ENCODE results near the gene FBXW7.

The FBXW7 gene

DNA sequence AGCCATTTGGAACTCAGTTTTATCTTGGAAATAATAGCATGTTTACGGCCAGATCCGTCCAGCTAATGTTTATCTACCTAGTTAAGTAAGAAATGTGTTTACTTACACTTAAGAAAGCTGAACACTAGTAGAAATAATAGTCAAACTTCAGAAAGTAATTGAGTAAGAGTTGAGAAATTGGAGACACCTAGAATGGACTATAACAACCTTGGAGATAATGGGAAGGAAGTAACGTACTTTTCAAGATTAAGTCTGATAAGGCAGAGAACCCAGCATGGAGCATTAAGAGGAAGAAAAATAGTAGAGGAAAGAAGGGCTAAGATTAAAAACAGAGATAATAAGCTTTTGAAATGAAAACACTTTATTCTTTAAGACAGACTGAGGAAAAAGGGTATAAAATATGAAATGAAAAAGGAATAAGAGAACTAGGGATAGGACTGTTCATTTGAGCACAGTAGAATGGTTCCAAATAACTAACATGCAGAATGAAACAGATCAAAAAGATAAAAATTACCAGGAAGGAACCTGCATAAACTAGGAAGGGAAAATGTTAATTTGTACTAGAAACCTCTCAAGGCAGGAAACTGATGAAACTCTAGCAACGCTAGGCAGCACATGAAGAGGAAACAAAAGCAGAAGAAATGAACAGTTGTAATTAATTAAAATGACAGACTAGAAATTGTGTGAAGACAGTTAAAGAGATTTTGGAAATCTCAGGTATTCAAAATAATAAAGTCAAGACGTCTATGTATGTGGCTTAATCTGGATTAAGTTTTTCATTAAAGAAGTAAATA, 71.7 kb downstream of the FBXW7 start:
- DNase-seq = peak; percentile 86

DNA sequence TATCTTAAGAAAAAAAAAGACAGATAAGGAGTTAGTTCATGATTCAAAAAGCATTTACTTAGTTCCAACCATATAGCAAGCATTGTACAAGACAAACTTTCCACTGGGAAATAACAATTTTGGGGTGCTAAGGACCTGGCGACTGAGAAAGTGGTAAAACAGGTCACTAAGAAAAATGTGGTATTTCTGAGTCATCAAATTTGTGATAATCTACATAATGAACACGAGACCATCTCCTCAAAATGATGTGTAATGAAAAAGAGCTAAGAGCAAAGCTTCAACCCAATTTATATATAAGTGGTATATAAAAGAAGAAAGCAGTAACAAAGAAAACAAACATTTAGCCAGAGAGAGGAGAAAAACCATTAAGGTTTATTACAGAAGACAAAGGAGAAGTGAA, 72.3 kb downstream of the FBXW7 start:
- no peak for DNase-seq

DNA sequence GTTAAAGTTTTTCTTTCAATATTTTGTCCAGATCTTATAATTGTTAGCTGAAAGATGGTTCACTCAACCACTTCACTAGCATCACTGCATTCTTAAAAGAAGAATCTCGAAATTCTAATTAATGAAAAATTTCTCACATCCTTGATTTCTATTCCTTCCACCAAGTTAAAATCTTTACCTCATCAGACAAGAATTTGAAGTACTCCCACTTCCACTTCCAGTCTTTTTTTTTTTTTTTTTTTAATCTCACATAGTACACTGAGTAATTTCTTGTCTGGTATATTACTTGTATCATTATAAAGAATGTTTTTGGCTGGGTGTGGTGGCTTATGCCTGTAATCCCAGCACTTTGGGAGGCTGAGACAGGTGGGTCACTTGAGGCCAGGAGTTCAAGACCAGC, 73.2 kb downstream of the FBXW7 start:
- no peak for DNase-seq

DNA sequence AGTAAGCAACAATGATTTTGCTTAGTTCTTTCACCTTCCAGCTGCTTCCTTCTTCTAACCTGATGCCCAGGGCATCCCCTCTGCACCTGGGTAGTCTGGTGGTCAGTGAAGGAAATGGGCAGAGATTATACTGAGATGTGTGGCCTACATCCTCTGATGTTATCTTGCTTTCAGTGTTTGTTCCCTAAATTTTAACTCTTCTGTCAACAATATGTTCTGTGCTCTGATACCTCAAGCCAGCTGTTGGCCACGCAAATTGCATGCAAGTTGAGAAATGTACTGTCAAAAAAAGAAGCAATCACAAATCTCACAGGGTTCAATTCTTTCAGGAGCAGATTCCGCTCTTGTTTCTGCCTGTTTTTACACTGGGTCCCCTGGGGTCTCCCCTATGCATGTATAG, 73.8 kb downstream of the FBXW7 start:
- peak; percentile 89 for DNase-seq

DNA sequence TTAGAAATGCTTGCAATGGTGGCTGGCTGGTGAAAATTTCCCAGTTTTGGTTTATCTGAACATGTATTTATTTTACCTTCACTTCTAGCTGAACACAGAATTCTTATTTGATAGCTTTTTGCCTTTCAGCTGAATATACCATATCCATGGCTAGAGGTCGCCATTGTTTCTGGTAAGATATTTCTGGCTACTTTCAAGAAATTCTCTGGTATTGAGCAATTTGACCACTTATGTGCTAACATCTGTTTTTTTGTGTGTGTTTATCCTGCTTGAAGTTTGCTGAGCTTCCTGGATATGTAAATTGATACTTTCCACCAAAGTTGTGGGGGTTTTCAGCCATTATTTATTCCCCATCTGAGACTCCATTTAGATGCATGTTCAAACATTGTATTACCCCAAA, 75.4 kb downstream of the FBXW7 start:
- peak; percentile 79 for DNase-seq

DNA sequence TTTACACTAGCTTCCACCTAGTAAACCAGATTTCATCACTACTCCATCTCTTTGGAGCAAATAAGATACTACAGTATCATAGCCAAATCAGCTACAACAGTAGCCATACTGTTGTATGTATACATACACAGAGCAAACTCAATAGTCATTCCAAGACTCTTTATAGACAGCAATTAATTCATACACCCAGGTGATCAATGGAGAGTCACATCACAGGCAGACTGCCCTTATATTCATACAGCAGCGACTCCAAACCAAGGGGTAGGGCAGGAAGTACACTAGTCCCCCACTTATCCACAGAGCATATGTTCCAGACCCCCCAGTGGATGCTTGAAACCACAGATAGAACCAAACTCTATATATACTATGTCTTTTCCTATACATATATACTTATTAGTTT, 76.6 kb downstream of the FBXW7 start:
- DNase-seq = no peak

DNA sequence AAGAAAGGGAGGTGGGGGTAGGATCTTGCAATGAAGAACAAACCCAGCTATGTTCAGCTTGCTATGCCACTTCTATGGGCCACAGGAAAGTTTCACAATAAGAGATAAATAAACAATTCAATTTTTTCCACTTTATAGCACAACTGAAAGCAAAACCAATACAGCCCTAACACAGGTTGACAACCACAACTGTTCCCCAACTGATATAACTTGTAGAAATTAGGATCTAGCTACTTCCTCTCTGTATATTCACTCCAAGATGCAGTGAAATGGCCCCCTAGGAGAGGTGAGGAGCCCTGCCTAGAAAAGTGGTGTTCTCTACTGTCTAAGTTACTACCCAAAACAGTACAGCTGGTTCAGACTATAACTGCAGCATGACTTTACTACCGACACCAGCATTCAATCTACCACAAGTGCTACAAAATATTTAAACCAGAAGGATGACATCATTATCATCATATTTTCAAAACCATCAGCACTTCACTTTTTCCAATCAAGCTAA, 77.0 kb downstream of the FBXW7 start:
- DNase-seq = peak; percentile 24

DNA sequence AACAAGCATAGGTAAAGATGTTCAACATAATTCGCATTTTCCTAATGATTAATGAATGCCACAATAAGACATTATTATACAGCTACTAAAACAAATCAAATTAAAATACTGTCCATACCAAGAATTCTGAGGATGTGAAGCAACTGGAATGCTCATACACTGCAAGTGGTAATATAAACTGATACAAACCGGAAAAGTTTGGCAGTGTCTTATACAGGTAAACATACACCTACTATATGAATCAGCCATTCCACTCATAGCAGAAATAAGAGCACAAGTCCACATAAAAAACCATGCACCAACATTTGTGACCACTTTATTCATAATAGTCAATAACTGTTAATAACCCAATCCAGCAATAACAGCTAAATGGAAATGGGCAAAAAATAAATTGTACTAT, 79.3 kb downstream of the FBXW7 start:
- DNase-seq = no peak

DNA sequence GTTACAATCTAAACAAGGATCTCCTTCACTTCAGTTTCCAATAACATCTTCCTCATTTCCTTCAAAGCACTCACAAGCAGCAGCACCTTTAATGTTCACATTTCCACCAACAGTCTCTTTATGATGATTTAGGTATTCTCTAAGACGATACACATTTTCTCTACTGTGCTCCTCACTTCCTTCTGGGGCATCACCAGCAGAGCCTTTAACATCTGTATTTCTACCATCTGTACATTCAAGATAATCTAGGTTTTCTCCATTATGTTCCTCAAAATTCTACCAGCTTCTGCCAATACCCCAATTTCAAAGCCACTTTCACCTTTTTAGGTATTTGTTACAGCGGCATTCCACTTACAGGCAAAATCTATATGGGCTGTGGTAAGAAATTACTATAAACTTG, 80.6 kb downstream of the FBXW7 start:
- DNase-seq = no peak

DNA sequence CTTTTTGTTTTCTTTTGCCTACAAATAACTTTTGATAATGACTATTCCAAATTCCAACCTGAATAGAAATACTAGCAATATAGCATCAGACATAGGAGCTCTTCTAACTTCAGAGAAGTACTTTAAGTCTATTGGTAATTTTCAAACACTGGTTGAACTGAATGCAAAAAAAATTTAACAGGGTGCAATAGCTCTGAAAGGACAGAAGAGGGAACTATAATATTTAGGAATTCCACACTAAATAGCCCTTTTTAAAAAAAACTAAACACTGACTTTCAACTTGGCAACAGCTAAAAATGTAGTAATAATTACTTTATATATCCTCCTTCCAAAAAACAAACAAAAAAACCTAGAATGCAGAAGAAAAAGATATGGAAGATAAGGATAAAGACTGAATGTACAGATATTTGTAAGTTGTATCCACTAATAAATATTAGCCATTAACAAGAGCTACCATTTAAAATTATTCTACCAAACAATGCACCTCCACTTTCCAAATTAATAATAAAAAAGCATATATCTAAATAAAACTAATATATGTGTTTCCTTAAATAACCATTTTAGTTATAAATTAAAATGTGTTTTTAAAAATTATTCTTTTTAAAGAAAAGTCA, 81.4 kb downstream of the FBXW7 start:
- DNase-seq = peak; percentile 58

DNA sequence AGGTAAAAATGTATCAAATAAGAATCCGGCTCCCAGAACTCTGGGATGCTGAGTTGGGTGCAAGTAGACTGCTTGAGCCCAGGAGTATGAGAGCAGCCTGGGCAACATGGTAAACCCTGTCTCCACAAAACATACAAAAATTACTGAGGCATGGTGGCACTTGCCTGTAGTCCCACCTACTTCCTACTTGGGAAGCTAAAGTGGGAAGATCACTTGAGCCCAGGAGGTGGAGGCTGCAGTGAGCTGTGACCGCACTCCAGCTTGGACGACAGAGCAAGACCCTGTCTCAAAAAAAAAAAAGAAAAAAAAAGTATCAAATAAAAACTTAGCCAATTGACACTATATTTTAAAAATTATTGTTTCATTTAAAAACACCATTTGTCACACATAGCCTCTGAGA, 84.4 kb downstream of the FBXW7 start:
- DNase-seq = no peak

DNA sequence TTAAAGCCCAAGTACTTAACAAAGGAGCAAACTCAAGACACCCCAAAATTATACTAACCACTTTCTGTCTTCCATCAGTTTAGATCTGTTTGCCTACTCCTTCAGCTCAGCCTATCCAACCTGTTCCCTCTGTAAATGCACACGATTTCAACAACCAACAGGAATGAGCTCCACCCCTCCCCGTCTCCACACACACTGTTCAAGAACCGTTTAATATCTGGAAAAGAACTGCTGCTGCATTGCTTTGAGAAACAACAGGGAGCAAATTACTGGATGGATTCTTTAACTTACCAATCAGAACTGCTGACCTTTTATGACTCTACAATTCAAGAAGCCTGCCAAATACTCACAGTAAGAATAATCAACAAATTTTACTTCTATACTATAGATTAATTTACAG, 87.0 kb downstream of the FBXW7 start:
- no peak for DNase-seq

DNA sequence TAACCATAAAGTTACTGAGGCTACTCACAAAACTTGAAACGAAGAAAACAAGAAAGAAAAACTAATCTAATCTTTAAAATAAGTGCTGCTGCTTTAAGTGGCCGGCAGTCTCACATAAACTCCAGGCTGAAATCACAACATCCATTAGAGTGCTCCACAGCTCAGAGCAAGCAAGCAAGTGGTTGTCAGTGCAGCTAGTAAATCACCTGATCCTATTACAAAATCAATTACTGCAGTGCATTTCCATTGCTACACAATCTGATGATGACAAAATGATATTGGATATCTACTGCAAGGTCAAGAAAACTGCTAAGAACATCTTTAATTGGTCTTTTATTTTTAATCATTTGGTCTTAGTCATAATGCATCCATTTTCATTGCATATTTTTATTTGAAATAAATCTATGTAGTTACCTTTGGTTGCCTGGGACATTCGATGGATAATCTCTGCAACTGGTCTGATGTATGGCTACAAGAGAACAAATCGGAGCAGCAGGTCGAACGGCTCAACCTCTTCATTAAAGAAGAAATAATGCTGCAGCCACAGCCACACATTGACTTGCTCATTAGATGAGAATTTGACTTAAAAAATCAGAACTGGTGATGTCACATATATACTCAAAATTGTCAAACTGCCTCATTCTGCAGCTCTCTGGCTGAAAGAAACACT, 87.7 kb downstream of the FBXW7 start:
- DNase-seq = no peak

DNA sequence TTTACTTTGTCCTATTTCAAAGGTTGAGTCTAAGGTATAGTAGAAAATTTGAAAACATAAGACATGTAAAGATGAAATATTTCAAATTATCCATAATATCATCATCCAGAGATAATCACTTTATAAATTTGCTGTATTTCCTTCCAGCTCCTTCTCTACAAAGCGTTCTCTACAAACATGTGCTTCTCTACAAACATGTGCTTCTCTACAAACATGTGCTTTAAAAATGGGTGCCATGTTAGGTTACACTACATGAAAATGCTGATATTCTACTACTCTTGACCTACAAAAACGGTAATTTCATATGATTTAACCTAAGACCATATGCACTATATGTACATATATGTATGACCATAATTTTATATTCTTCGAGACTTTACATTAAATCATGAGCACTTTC, 92.0 kb downstream of the FBXW7 start:
- DNase-seq = no peak

DNA sequence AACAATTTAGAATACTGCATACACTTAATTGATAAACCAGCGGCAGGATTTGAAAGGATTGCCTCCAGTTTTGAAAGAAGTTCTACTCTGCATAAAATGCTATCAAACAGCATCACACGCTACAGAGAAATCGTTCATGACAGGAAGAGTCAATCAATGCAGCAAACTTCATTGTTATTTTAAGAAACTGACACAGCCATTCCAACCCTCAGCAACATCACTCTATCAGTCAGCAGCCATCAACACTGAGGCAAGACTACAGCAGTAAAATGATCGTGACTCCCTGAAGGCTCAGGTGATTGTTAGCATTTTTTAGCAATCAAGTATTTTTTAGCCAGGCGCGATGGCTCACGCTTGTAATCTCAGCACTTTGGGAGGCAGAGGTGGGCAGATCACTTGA, 98.3 kb downstream of the FBXW7 start:
- no peak for DNase-seq

DNA sequence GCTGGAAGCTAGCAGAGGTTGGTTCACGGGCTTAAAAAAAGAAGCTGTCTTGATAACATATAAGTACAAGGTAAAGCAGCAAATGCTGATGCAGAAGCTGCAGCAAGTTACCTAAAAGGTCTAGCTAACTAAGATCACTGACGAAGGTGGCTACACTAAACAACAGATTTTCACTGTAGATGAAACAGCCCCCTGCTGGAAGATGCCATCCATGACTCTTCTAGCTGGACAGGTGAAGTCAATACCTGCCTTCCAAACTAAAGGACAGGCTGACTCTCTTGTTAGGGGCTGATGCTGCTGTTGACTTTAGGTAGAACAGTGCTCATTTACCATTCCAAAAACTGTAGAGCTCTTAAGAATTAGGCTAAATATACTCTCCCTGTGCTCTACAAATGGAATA, 99.5 kb downstream of the FBXW7 start:
- DNase-seq = no peak

DNA sequence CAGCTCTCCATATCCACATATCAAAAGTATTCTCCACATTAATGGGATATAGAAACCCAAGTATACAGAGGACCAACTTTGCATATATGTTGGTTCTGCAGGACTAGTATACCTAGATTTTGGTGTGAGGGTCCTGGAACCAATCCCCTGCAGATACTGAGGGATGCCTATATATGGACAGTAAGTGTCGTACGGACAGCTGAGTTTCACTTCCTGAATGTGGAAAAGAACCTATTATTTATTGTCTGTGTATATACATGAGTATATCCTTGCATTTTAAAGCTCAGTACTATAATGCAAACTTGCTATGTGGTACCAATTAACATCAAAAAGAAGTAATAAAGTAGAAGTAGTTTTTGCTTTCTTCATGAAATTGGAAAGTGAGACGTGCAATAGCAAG, 101.9 kb downstream of the FBXW7 start:
- DNase-seq = no peak

DNA sequence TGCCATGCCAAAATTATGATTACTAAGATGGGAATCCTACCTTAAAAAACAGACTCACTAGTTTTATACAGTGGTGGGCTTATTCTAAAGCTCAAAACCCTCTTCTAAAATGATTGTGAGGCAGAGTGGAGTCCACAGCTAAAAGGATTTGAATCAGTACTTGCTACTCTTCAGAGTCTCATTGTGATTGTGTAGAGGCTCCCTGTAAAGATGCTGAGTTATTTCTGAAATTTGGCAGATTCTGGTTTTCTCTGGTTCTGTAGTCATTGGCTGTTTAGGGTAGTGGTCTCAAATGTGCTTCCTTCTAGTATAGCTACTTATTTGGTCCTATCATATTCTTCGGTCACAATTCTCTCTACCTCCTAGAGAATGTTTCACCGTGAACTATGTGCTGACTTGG, 104.1 kb downstream of the FBXW7 start:
- no peak for DNase-seq

DNA sequence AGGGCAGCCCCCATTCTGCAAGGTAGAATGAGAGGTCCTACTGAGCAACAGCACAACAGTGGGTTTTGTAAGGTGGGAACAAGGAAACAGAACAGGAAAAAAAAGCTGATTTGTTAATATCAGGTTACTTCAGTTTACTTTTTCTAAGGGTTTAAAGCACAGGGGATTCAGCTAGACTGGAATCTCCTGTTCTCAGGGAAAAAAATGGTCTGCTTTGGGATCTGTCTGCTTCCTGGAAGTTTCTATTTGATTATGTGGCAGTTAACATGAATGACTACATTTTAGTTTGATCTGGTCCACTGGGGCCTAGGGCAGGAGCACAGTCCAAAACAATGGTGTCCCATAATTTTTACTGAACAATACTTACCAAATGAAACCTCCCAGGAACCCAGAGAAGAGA, 104.6 kb downstream of the FBXW7 start:
- DNase-seq = no peak

DNA sequence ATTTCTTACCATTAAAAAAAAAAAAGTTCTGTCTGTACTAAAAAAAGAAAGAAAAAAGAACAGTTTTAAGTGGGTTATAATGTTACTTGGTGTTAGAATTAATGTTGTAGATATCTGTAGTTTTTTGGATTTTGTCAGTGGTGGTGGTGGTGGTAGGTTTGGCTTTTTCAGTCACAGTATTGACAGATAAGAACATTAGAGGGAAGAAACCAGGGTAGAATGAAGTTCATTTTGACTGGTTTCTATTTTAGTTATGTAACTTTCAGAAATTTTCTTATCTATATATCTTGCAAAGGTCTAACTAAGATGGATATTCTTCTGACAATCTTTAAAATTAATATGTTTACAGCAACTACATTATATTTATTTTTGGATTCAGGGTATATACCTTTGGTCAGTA, 105.4 kb downstream of the FBXW7 start:
- no peak for DNase-seq

DNA sequence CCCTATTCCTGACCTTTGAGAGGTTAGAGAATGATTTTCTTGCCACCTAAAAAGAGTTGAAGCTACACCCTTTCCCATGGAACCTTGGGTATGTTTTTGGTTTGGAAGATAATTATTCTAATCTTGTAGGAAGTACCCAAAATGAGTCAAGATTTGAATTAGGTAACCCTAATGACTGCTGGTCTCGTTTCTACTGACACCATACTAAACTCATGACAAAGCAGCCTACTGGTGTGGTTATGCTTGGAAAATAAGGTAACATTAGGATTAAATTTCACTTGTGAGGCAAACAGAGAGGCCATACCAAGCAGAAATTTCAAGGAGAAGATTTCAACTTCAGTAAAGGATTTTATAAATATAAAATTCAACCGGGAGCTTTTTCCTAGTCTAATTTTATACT, 107.9 kb downstream of the FBXW7 start:
- no peak for DNase-seq

DNA sequence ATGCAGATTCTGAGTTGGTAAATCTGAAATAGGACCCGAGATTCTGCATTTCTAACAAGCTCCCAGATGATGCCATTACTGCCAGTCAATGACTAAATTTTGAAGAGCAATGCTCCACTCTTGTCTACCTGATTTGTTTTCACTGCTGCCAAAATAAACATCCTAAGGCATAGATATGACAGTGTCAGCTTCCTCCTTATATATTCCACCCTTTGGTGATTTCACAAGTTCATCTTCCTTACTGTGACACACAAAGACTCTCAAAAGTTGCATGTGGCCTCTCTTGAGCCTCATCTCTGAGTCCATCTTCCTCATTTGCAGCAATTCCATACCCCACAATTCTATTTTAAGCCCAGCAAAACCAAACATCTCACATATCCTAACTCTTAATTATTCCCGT, 110.9 kb downstream of the FBXW7 start:
- DNase-seq = peak; percentile 49

DNA sequence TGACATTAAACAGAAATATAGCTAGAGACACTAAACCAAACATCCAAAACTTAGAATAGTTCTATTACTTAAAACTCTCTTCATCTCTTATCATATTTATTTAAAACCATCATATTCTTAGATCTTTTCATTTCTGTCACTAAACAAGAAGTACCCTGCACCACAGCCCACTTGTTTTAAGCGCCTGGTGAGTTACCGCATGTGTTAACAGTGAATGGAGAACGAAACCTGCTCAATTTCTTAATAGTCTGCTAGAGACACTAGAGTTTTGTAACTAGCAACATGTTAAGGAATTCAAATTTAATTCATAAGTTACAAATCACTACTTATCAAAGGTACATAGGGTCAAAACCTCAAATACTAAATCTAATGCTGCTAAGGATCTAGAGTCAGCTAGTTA, 111.5 kb downstream of the FBXW7 start:
- no peak for DNase-seq

DNA sequence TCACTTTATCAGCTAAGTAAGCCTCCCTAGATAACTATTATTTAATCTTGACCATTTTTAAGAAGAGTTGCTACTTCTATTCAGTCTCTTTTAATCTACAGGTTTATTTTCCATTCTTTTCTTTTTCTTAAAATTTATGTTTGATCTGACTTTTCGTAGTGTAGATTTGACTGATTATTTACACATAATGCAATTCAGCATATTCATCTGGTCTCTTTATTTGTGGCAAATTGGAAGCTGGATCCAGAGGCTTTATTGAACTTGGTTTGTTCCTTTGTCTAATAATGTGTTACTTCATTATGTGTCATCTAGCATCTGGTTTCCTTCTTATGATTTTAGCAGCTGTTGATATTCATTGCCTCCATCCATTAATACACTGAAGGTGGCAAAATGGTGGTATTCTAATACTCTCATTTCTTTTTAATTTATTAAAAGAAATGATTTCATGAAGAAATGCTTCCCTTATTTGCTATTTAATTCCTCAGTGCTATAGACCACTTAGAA, 113.0 kb downstream of the FBXW7 start:
- no peak for DNase-seq

Measured in GF-D8 (cell line).